Measurements from ENCODE around the gene DENND2C. TPM values are rescaled to one million over a fixed set of nuclear protein-coding genes. Genes with fewer than 3 reads are reported as not detected.
A peak's percentile ranks its signal among the peaks of the same experiment; 100 is the strongest.

Gene DENND2C
- total RNA-seq, 3 donors from 2014 or later (not counting 1 experiment from before 2014, with no cell fraction given): 1.6 to 6.7 (median 1.7) TPM

DNA sequence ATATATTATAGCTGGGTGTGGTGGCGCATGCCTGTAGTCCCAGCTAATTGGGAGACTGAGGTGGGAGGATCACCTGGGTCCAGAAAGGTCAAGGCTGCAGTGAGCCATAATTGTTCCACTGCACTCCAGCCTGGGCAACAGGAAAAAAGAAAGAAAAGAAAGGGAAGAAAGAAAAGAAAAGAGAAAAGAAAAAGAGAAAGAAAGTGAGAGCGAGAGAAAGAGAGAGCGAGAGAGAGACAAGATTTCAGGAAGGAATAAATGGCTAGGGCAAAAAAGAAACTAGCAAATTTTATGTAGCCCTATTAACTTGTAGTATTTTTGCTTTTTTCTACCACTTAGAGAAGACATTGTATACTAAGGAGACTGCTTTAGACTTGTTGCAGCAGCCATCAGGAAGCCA lies 40.5 kb upstream of the DENND2C start:
- H3K4me1 ChIP-seq (ENCODE audit: control insufficient read depth, insufficient read depth, low read length): peaks cover 3% of the 10 kb centered on the region
- Mint-ChIP-seq H3K27me3 (ENCODE audit: low read depth in 2 of 2) (no peaks in the 10 kb centered on the region), H3K4me3 (no peak overlapping the region), H3K36me3 (peaks cover 10% of the 10 kb centered on the region), H3K4me1 (peaks cover 8 to 10% of the 10 kb centered on the region in 2 donors), H3K27ac (no peak overlapping the region), H3K9me3 (no peaks in the 10 kb centered on the region)
- no peaks in the 10 kb centered on the region for H3K27me3 ChIP-seq (ENCODE audit: control insufficient read depth, insufficient read depth, low read length)
- TF ChIP-seq CTCF (IDR thresholded peaks at IDR 0.05): no peak
- no peaks in the 10 kb centered on the region for H3K9me3 ChIP-seq (ENCODE audit: control insufficient read depth, insufficient read depth, low read length)
- H3K27ac ChIP-seq (ENCODE audit: low read length): no peak overlapping the region
- ATAC-seq: no peak
- H3K4me3 ChIP-seq (ENCODE audit: low read length): no peak overlapping the region
- no peak for DNase-seq
- intact Hi-C loops (cut with micrococcal nuclease): no loop called here
- H3K36me3 ChIP-seq (ENCODE audit: control insufficient read depth, insufficient read depth, low read length): peaks cover 66% of the 10 kb centered on the region
- WGBS (ENCODE audit: insufficient coverage): 98% methylated on average over 3 of the region's 3 CpGs

DNA sequence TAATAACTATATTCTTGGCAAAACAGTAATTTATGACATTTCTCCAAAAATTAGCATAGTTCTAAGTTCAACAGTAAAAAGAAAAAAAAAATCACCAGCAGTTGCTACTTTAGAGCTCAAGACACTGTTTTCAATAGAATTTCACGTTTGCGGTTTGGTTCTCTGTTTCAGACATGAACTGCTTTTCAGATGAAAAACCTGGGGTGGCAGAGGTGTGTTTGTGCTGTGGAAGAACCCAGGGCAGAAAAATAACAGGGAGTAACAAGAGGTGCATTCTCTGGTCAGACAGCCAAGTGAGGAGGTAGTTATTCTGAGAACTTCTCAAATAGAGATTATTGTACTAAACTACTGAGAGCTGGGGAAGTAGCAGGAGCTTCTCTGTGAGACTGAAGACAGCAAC lies 37.8 kb upstream of the DENND2C start:
- intact Hi-C loops (cut with micrococcal nuclease): no loop called here
- Histone ChIP-seq H3K27ac (ENCODE audit: low read length) (no peak overlapping the region), H3K27me3 (ENCODE audit: control insufficient read depth, insufficient read depth, low read length) (no peaks in the 10 kb centered on the region), H3K4me1 (ENCODE audit: control insufficient read depth, insufficient read depth, low read length) (no peaks in the 10 kb centered on the region), H3K4me3 (ENCODE audit: low read length) (no peak overlapping the region), H3K36me3 (ENCODE audit: control insufficient read depth, insufficient read depth, low read length) (peaks cover 51% of the 10 kb centered on the region), H3K9me3 (ENCODE audit: control insufficient read depth, insufficient read depth, low read length) (no peaks in the 10 kb centered on the region)
- WGBS (ENCODE audit: insufficient coverage): 92% methylated on average over 2 of the region's 2 CpGs
- ATAC-seq (no peak), DNase-seq (no peak)
- no peaks in the 10 kb centered on the region for H3K4me1 Mint-ChIP-seq
- no peaks in the 10 kb centered on the region for H3K9me3 Mint-ChIP-seq
- TF ChIP-seq CTCF (IDR thresholded peaks at IDR 0.05): no peak
- no peaks in the 10 kb centered on the region for H3K27me3 Mint-ChIP-seq (ENCODE audit: low read depth in 2 of 2)
- peak overlapping the region in 1 of 2 donors; percentile 9 for H3K27ac Mint-ChIP-seq
- H3K4me3 Mint-ChIP-seq: no peak overlapping the region
- H3K36me3 Mint-ChIP-seq: peaks cover 10% of the 10 kb centered on the region

DNA sequence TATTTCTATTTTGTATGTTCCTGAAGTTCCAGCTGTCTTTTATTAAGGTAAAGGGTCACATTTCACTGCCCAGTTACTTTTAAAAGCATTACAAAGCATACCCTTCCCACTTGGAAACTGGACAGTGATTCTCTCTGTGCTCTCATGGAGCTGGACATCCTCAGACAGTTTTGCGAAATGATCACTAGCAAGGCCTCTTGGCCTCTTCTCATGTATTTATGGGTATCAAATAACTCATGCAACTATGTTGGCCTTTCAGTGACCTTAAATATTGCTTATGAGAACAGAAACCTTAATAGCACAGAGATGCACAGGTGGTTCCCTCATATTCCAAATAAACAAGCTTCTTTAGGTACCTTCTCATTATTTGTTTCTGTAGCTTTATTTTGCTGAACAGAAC lies 33.4 kb upstream of the DENND2C start:
- 100% methylated on average over 1 of the region's 1 CpG for WGBS (ENCODE audit: insufficient coverage)
- H3K4me3 ChIP-seq (ENCODE audit: low read length): no peak overlapping the region
- Mint-ChIP-seq H3K4me3 (no peak overlapping the region), H3K27ac (no peak overlapping the region), H3K27me3 (ENCODE audit: low read depth in 2 of 2) (no peaks in the 10 kb centered on the region), H3K9me3 (no peaks in the 10 kb centered on the region), H3K4me1 (no peaks in the 10 kb centered on the region), H3K36me3 (peaks cover 10% of the 10 kb centered on the region)
- DNase-seq (no peak), ATAC-seq (no peak)
- H3K9me3 ChIP-seq (ENCODE audit: control insufficient read depth, insufficient read depth, low read length): no peaks in the 10 kb centered on the region
- H3K27me3 ChIP-seq (ENCODE audit: control insufficient read depth, insufficient read depth, low read length): no peaks in the 10 kb centered on the region
- no peak for TF ChIP-seq CTCF (IDR thresholded peaks at IDR 0.05)
- peaks cover 22% of the 10 kb centered on the region for H3K36me3 ChIP-seq (ENCODE audit: control insufficient read depth, insufficient read depth, low read length)
- intact Hi-C loops (cut with micrococcal nuclease): no loop called here
- H3K27ac ChIP-seq (ENCODE audit: low read length): no peak overlapping the region
- no peaks in the 10 kb centered on the region for H3K4me1 ChIP-seq (ENCODE audit: control insufficient read depth, insufficient read depth, low read length)

DNA sequence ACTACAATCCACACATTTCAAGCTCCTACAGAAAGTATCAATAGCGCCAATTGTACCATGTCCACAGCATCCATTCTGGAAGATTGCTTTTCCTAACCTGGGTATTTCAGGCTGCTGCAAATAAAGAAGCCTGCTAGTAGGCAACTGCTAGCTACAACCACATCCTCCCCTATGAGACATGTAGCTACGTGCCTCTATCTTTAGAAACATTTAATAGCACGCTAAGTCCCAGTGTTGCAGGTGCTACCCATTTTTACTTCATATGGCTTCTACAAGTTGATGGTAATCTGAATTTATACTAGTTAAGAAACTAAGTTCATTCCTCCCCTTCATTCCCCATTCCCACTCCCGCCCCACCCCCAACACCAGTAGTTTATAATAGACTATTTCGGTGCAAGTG lies 32.9 kb upstream of the DENND2C start:
- DNase-seq (no peak), ATAC-seq (no peak)
- 72% methylated on average over 3 of the region's 5 CpGs for WGBS (ENCODE audit: insufficient coverage)
- H3K4me1 Mint-ChIP-seq: no peaks in the 10 kb centered on the region
- peaks cover 17% of the 10 kb centered on the region for H3K36me3 ChIP-seq (ENCODE audit: control insufficient read depth, insufficient read depth, low read length)
- H3K4me1 ChIP-seq (ENCODE audit: control insufficient read depth, insufficient read depth, low read length): no peaks in the 10 kb centered on the region
- H3K36me3 Mint-ChIP-seq: peaks cover 7% of the 10 kb centered on the region
- intact Hi-C loops (cut with micrococcal nuclease): no loop called here
- no peaks in the 10 kb centered on the region for H3K9me3 Mint-ChIP-seq
- no peak for TF ChIP-seq CTCF (IDR thresholded peaks at IDR 0.05)
- H3K27ac ChIP-seq (ENCODE audit: low read length): no peak overlapping the region
- no peaks in the 10 kb centered on the region for H3K27me3 ChIP-seq (ENCODE audit: control insufficient read depth, insufficient read depth, low read length)
- H3K27me3 Mint-ChIP-seq (ENCODE audit: low read depth in 2 of 2): no peaks in the 10 kb centered on the region
- H3K27ac Mint-ChIP-seq: no peak overlapping the region
- H3K4me3 Mint-ChIP-seq: no peak overlapping the region
- no peak overlapping the region for H3K4me3 ChIP-seq (ENCODE audit: low read length)
- no peaks in the 10 kb centered on the region for H3K9me3 ChIP-seq (ENCODE audit: control insufficient read depth, insufficient read depth, low read length)
